NCI-H774 (cell line): ENCODE measurements around the gene NIPBL.
"Not testable (repeated sequence)": the region's sequence is repeated elsewhere in the genome, so short reads cannot be mapped to it uniquely, and the experiment has no call there.

Experiments used
- DNase-seq: peaks from one replicate; lab custom pipeline; 2025; lab: John Stamatoyannopoulos, UW

NIPBL gene

GRCh38 chr5:36946101-36946500, 69.5 kb downstream of the NIPBL start:
- DNase-seq, result no peak

- no peak for DNase-seq
Measured at GRCh38 chr5:36948041-36948440, 71.5 kb downstream of the NIPBL start.

GRCh38 chr5:36948650-36949049, 72.1 kb downstream of the NIPBL start:
- DNase-seq, result no peak

GRCh38 chr5:36949593-36949992, 73.0 kb downstream of the NIPBL start:
- no peak for DNase-seq

GRCh38 chr5:36950586-36951457, 74.3 kb downstream of the NIPBL start:
- no peak for DNase-seq

- DNase-seq, result no peak
Measured at GRCh38 chr5:36953043-36953442, 76.5 kb downstream of the NIPBL start.

- DNase-seq, result no peak
Measured at GRCh38 chr5:36957953-36958537, 81.5 kb downstream of the NIPBL start.

GRCh38 chr5:36958612-36959011, 82.0 kb downstream of the NIPBL start:
- no peak for DNase-seq

- no peak for DNase-seq
Measured at GRCh38 chr5:36965179-36965578, 88.6 kb downstream of the NIPBL start.

- no peak for DNase-seq
Measured at GRCh38 chr5:36969700-36970395, 93.3 kb downstream of the NIPBL start.

GRCh38 chr5:36978196-36978595, 101.6 kb downstream of the NIPBL start:
- no peak for DNase-seq

- no peak for DNase-seq
Measured at GRCh38 chr5:36982146-36982545, 105.6 kb downstream of the NIPBL start.

- DNase-seq, result no peak
Measured at GRCh38 chr5:36985387-36985786, 108.8 kb downstream of the NIPBL start.

GRCh38 chr5:36988396-36988795, 111.8 kb downstream of the NIPBL start:
- DNase-seq, result no peak

GRCh38 chr5:36998578-36998977, 122.0 kb downstream of the NIPBL start:
- no peak for DNase-seq

GRCh38 chr5:37002176-37002751, 125.7 kb downstream of the NIPBL start:
- DNase-seq, result no peak

- no peak for DNase-seq
Measured at GRCh38 chr5:37005252-37005651, 128.7 kb downstream of the NIPBL start.

GRCh38 chr5:37005946-37006540, 129.5 kb downstream of the NIPBL start:
- DNase-seq, result peak; percentile 10

- DNase-seq, result not testable (repeated sequence)
Measured at GRCh38 chr5:37013181-37013580, 136.6 kb downstream of the NIPBL start.

GRCh38 chr5:37014321-37014720, 137.8 kb downstream of the NIPBL start:
- DNase-seq, result no peak

- no peak for DNase-seq
Measured at GRCh38 chr5:37015795-37016666, 139.5 kb downstream of the NIPBL start.
